Fibroblast of the aortic adventitia (primary cell): ENCODE results near the gene FOXL2. TPM values are rescaled to one million over a fixed set of nuclear protein-coding genes. Genes with fewer than 3 reads are reported as not detected.
A peak's percentile ranks its signal among the peaks of the same experiment; 100 is the strongest.

Experiments
- DNase-seq: peaks from one replicate; pipeline ENCODE4 v3.0.0-alpha.2; 2010; ENCODE audit warnings: low read depth
- H3K4me3 ChIP-seq: 2 replicates; pipeline ENCODE4 v1.5.1; 2011; ENCODE audit warnings: low read depth, mild to moderate bottlenecking, control low read depth, low read length, moderate library complexity
- total RNA-seq: library from RNA; depleted of rRNA; stranded (reverse); fragments of >200 nt; gene quantifications from 2 replicates; pipeline ENCODE4 v1.2.3, GENCODE V29; 2012; ENCODE audit warnings: low replicate concordance
- TF ChIP-seq, protein P1 (sequence below): IDR thresholded peaks from 2 replicates; pipeline ENCODE4 v1.5.1; 2011; ENCODE audit warnings: mild to moderate bottlenecking, low read length, control low read depth, inconsistent platforms; ENCODE audit not compliant: insufficient read depth

FOXL2 gene
- total RNA-seq, 1 donor = under 0.01 TPM

GRCh38 chr3:138938056-138938876 lies 8.7 kb downstream of the FOXL2 start:
- no peak overlapping the region for H3K4me3 ChIP-seq
- DNase-seq = no peak
- TF ChIP-seq, protein P1, sequence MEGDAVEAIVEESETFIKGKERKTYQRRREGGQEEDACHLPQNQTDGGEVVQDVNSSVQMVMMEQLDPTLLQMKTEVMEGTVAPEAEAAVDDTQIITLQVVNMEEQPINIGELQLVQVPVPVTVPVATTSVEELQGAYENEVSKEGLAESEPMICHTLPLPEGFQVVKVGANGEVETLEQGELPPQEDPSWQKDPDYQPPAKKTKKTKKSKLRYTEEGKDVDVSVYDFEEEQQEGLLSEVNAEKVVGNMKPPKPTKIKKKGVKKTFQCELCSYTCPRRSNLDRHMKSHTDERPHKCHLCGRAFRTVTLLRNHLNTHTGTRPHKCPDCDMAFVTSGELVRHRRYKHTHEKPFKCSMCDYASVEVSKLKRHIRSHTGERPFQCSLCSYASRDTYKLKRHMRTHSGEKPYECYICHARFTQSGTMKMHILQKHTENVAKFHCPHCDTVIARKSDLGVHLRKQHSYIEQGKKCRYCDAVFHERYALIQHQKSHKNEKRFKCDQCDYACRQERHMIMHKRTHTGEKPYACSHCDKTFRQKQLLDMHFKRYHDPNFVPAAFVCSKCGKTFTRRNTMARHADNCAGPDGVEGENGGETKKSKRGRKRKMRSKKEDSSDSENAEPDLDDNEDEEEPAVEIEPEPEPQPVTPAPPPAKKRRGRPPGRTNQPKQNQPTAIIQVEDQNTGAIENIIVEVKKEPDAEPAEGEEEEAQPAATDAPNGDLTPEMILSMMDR = no peak

- TF ChIP-seq, protein P1 = no peak
- no peak overlapping the region for H3K4me3 ChIP-seq
- DNase-seq = no peak
These were observed 9.3 kb downstream of the FOXL2 start for GRCh38 chr3:138937690-138938055.

DNA sequence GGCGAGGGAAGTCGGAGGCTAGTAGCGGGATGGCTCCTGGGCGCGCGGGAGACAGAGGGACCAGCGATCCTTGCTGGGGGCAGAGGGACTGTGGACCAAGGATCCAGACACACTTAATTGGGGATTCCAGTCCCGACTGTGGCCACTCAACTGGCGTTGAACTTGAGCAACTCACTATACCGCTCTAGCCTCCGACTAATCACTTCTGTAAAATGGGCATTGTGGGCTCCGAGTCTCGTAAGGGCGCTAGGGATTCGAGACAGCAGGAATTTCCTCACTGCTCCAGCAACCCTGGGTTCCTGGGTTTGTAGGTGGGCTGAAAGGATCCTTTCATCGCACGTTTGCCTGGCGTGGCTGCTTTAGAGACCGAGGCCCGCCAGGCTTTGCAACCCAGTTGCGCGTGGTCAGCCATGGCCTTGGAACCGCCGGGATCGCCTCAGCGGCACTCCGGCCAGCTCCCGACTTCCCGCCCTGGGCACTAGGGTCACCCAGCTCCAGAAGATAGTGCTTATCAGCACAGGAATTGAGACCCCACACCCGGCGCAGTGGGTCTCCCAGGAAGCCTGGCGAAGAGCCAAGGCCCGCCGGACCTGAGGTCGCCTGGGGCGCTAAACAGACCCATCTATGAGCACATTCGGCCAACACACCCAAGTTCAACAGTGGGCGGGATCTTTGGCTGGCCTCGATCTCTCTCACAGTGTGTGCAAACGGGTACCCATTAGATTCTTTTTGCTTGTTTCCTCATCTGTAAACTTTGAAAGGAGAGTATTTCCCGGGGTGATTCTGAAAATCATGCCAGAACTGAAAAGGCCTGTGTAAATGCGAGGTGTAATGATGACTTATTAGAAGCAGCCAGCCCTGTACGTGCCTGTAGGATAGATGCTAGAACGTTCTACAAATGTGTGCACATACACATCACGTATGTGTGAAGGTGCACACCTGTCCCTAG lies 9.9 kb downstream of the FOXL2 start:
- TF ChIP-seq, protein P1 = no peak
- no peak for DNase-seq
- no peak overlapping the region for H3K4me3 ChIP-seq

DNA sequence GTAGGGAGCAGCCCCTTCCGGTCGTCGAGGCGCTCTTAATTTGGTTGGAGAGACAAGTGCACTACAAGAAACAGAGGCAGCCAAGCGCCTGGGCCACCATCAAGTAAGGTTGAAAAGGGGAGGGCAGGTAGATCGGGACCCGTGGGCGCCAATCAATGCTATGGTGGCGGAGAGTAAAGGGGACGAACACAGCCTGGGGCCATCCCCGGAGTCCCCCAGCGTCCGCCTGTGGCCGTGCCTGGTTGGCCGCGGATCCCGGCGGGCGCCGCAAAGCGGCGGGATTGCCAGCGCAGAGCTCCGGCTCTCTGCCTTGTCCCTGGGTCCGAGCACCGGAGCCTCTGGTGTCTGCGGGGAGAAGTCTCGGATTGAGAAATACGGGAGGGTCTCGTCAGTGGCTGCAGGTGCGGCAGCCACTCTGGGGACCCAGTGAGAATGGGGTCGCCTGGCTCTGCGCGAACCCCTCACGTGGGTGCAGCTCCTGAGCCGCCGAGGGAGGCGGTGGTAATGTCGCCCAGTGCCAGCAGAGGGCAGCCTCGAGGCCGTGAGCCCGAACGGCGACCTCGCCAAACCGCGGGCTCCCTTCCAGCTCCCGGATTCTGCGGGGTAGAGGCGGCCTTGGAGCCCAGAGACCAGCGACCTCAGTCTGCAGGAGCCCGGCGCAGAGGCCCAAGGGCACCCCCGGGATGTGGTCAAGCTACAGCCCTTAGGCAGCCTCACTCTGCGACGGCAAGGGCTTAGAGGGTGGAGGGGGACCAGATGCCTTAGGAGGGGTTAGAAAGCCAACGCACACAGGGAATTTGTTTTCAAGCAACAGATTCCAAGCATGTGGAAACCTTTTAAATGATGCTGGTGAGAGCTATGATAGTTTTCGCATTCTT lies 10.8 kb downstream of the FOXL2 start:
- TF ChIP-seq, protein P1 = peak; percentile 92
- DNase-seq = peak; percentile 58
- peak overlapping the region; percentile 56 for H3K4me3 ChIP-seq

DNA sequence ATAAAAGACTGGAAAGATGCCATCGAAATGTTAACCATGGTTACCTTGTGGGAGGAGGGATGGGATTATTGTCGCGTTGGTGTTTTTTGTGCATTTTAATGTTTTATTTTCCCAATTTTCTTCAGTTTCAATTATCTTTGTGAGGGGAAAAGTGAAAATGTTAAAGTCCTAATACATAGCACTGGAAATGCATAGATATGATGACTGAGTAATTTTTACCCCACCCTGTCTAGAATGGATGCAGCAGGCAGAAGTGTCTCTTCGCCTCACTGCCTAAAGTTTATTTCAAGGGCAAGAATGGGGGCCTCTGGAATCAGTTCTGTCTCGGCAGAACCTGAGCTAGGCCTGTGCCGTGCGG lies 11.5 kb downstream of the FOXL2 start:
- DNase-seq = no peak
- TF ChIP-seq, protein P1 = no peak
- H3K4me3 ChIP-seq = no peak overlapping the region

DNA sequence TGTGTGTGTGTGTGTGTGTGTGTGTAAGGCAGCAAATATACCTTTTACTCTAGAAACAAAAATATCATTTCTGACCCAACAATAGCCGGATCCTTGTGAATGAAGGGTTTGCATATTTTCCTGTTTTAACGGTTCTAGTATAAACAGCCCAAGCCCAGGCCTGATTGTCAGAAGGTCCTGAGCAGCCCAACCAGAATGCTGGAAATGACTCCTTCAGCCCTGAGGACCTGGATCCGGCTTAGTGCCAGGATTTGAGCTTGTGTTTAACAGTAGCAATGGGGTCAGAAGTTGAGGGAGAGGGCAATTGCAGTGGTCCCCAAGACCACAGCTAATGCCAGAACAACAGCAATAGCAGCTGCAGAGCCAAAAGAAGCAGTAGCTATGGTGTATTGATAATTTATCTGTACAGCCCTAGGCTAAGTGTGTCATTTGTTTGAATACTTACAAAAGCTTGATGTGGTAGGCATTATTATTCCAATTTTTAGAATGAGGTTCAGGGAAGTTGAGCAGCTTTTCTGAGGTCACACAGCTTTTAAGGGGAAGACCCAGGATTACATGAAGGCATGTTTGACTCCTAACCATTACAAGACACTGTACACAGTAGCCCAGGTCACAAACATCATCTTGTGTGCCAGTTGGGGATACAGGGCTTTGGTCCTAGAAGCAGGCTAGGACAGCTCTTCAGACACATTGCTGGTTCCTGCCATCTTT lies 12.8 kb downstream of the FOXL2 start:
- no peak for DNase-seq
- H3K4me3 ChIP-seq = no peak overlapping the region
- TF ChIP-seq, protein P1 = no peak
